GM21717 (cell line): ENCODE measurements around the gene IGFBP5.

Experiments used
- ATAC-seq: cut with Tn5 transposase; IDR thresholded peaks from one replicate; pipeline ENCODE4 v1.9.1; 2021; ENCODE audit warnings: mild to moderate bottlenecking, moderate library complexity; ENCODE audit not compliant: unreplicated experiment

IGFBP5 gene

DNA sequence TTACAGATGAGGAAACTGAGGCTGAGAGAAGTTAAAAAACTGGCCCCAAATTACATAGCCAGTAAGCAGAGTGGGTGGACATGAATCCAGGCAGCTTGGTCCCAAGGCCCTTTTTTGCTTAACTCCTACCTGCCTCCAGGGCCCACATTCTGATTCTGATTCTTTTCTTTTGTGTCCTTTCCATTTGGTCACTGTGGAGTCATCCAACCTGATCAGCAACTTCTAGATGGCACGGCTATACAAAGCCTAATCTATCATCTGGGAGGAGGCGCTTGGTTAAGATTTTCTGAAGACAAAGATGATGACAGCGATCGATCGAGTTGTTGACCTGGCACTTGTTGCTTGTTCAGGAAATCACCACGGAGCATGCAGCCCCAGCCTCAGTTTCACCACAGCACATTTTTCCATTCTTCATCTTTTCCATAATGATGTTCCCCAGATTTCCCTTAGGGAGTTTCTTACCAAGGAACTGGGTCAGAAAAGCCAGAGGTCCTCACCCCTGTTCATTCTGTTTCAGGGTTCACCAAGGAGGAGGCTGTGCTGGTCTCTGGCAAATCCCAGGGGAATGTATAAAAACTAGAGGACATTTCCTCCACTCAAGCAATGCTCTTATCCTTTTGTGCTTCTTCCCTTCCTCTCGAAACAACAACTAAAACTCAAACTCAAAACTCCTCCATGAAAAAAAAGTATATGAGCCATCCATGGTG lies 69.0 kb downstream of the IGFBP5 start:
- no peak for ATAC-seq

DNA sequence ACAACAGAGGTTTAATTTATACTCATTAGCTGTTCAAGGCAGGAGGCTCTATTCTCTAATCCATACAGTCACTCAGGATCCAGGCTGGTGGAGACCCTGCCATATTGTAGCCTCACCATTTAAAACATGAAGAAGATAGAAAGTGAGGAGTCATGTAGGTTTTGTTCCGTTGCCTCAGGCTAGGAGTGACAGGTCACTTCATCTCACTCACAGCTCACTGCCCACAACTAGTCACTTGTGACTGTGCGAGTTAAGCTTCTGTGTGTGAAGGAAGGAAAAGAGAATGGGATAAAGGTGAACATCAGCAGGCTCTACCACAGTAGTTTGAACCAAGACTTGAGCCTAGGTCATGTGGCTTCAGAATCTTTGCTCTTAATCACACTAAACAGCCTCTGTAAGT lies 71.1 kb downstream of the IGFBP5 start:
- no peak for ATAC-seq

DNA sequence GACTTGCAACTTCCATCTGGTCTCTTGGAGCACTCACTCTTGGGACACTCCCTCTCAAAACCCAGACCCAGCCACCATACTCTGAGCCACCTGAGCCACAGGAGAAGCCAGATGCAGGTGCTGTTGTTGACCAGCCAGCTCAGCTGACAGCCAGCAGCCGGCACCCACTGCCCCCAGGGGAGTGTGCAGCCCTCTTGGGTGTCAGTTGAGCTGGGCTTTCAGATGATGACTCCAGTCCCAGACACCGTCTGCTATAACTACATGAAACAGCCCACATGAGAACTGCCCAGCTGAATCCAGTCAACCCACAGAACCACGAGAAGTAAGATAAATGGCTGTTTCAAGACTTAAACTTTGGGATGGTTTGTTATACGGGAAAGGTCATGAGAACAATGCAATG lies 72.8 kb downstream of the IGFBP5 start:
- no peak for ATAC-seq
